Measurements from ENCODE around the gene APRT.
"Not testable (repeated sequence)": the region's sequence is repeated elsewhere in the genome, so short reads cannot be mapped to it uniquely, and the experiment has no call there.

The APRT gene

GRCh38 chr16:88806491-88807111 lies 5.1 kb downstream of the APRT start:
- DNase-seq = no peak

GRCh38 chr16:88805887-88806393 lies 5.8 kb downstream of the APRT start:
- DNase-seq = no peak

GRCh38 chr16:88805340-88805715 lies 6.4 kb downstream of the APRT start:
- DNase-seq = no peak

- no peak for DNase-seq
Measured at GRCh38 chr16:88804552-88805339, 7.0 kb downstream of the APRT start.

- no peak for DNase-seq
Measured at GRCh38 chr16:88804173-88804551, 7.6 kb downstream of the APRT start.

GRCh38 chr16:88803264-88803987 lies 8.3 kb downstream of the APRT start, which contains the start of gene CDT1:
Gene CDT1, plus strand, starts transcription at chr16:88803789. Its CDS starts 43 bp downstream, at chr16:88803832.
- peak; percentile 91 for DNase-seq

GRCh38 chr16:88800277-88800592 lies 11.5 kb downstream of the APRT start:
- DNase-seq = no peak

- DNase-seq = peak; percentile 51
Measured at GRCh38 chr16:88799569-88800276, 12.0 kb downstream of the APRT start.

GRCh38 chr16:88798772-88799455 lies 12.8 kb downstream of the APRT start:
- DNase-seq = no peak

GRCh38 chr16:88798073-88798472 lies 13.7 kb downstream of the APRT start:
- no peak for DNase-seq

- DNase-seq = no peak
Measured at GRCh38 chr16:88796278-88796677, 15.4 kb downstream of the APRT start.

- DNase-seq = peak; percentile 34
Measured at GRCh38 chr16:88793251-88793954, 18.3 kb downstream of the APRT start.

- peak; percentile 33 for DNase-seq
Measured at GRCh38 chr16:88792668-88793250, 19.0 kb downstream of the APRT start.

- no peak for DNase-seq
Measured at GRCh38 chr16:88792078-88792550, 19.6 kb downstream of the APRT start.

- peak; percentile 72 for DNase-seq
Measured at GRCh38 chr16:88790312-88791211, 21.2 kb downstream of the APRT start.

- no peak for DNase-seq
Measured at GRCh38 chr16:88789594-88789993, 22.1 kb downstream of the APRT start.

- not testable (repeated sequence) for DNase-seq
Measured at GRCh38 chr16:88788749-88789148, 23.0 kb downstream of the APRT start.

- DNase-seq = no peak
Measured at GRCh38 chr16:88787579-88788314, 24.0 kb downstream of the APRT start.
